ENCODE data around the gene LRRIQ4.

The LRRIQ4 gene

DNA sequence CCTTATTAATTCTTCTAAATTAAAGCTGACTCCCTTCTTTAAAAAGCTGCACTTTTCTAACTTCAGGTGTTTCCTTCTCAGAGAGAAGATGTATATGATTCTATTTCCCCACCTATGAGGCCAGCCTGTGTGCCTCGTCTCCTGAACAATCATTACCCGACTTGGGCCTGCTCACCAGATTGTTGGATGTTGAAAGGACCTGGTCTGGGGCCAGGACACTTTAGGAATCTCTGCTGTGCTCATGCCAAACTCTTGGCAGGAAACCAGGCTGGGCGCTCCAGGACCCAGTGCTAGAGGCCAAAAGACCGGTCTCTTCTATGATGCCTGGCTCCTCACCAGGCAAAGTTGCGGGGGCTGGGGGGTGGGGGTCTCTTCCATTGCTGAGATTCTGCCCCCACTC lies 74.0 kb downstream of the LRRIQ4 start (continued):
- TF ChIP-seq, protein P1, sequence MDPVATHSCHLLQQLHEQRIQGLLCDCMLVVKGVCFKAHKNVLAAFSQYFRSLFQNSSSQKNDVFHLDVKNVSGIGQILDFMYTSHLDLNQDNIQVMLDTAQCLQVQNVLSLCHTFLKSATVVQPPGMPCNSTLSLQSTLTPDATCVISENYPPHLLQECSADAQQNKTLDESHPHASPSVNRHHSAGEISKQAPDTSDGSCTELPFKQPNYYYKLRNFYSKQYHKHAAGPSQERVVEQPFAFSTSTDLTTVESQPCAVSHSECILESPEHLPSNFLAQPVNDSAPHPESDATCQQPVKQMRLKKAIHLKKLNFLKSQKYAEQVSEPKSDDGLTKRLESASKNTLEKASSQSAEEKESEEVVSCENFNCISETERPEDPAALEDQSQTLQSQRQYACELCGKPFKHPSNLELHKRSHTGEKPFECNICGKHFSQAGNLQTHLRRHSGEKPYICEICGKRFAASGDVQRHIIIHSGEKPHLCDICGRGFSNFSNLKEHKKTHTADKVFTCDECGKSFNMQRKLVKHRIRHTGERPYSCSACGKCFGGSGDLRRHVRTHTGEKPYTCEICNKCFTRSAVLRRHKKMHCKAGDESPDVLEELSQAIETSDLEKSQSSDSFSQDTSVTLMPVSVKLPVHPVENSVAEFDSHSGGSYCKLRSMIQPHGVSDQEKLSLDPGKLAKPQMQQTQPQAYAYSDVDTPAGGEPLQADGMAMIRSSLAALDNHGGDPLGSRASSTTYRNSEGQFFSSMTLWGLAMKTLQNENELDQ (tag by site-specific recombination; IDR thresholded peaks at IDR 0.05; ENCODE audit: low read depth): no peak
- TF ChIP-seq, protein P2, sequence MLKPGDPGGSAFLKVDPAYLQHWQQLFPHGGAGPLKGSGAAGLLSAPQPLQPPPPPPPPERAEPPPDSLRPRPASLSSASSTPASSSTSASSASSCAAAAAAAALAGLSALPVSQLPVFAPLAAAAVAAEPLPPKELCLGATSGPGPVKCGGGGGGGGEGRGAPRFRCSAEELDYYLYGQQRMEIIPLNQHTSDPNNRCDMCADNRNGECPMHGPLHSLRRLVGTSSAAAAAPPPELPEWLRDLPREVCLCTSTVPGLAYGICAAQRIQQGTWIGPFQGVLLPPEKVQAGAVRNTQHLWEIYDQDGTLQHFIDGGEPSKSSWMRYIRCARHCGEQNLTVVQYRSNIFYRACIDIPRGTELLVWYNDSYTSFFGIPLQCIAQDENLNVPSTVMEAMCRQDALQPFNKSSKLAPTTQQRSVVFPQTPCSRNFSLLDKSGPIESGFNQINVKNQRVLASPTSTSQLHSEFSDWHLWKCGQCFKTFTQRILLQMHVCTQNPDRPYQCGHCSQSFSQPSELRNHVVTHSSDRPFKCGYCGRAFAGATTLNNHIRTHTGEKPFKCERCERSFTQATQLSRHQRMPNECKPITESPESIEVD (tag by site-specific recombination; IDR thresholded peaks at IDR 0.05): no peak
- TF ChIP-seq ZNF324 (tag by site-specific recombination; IDR thresholded peaks at IDR 0.05) (no peak), KLF16 (tag by site-specific recombination; IDR thresholded peaks at IDR 0.05) (no peak), ZNF791 (tag by site-specific recombination; IDR thresholded peaks at IDR 0.05) (no peak), KLF1 (tag by site-specific recombination; IDR thresholded peaks at IDR 0.05) (no peak)
- TF ChIP-seq, protein P3, sequence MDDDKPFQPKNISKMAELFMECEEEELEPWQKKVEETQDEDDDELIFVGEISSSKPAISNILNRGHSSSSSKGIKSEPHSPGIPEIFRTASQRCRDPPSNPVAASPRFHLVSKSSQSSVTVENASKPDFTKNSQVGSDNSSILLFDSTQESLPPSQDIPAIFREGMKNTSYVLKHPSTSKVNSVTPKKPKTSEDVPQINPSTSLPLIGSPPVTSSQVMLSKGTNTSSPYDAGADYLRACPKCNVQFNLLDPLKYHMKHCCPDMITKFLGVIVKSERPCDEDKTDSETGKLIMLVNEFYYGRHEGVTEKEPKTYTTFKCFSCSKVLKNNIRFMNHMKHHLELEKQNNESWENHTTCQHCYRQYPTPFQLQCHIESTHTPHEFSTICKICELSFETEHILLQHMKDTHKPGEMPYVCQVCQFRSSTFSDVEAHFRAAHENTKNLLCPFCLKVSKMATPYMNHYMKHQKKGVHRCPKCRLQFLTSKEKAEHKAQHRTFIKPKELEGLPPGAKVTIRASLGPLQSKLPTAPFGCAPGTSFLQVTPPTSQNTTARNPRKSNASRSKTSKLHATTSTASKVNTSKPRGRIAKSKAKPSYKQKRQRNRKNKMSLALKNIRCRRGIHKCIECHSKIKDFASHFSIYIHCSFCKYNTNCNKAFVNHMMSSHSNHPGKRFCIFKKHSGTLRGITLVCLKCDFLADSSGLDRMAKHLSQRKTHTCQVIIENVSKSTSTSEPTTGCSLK (tag by site-specific recombination; IDR thresholded peaks at IDR 0.05): no peak
- TF ChIP-seq, protein P4, sequence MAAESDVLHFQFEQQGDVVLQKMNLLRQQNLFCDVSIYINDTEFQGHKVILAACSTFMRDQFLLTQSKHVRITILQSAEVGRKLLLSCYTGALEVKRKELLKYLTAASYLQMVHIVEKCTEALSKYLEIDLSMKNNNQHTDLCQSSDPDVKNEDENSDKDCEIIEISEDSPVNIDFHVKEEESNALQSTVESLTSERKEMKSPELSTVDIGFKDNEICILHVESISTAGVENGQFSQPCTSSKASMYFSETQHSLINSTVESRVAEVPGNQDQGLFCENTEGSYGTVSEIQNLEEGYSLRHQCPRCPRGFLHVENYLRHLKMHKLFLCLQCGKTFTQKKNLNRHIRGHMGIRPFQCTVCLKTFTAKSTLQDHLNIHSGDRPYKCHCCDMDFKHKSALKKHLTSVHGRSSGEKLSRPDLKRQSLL (tag by site-specific recombination; IDR thresholded peaks at IDR 0.05): no peak

Measured in HEK293 (cell line).